ENCODE measurements around the gene COQ8B.

COQ8B gene

DNA sequence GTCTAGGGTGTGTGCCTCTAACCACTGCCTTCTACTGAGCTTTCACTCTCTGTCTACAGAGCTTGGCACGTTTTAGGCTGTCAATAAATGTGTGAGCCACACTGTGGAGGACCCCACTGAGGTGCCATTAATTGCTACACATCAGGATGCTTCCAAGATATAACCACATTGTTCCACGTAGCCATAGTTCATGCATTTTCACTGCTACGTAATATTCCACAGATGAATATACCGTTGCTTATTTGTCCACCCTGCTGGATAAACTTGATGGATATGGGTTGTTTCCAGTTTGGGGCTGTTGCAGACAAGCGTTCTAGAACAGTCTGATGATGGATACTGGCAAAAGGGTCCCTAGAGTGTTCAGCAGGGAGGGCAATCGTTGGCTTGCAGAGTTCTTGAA lies 14.9 kb downstream of the COQ8B start:
- POLR2A ChIA-PET: no interaction called here
- no peak for DNase-seq (ENCODE audit: extremely low spot score)
- TF ChIP-seq, protein P1, sequence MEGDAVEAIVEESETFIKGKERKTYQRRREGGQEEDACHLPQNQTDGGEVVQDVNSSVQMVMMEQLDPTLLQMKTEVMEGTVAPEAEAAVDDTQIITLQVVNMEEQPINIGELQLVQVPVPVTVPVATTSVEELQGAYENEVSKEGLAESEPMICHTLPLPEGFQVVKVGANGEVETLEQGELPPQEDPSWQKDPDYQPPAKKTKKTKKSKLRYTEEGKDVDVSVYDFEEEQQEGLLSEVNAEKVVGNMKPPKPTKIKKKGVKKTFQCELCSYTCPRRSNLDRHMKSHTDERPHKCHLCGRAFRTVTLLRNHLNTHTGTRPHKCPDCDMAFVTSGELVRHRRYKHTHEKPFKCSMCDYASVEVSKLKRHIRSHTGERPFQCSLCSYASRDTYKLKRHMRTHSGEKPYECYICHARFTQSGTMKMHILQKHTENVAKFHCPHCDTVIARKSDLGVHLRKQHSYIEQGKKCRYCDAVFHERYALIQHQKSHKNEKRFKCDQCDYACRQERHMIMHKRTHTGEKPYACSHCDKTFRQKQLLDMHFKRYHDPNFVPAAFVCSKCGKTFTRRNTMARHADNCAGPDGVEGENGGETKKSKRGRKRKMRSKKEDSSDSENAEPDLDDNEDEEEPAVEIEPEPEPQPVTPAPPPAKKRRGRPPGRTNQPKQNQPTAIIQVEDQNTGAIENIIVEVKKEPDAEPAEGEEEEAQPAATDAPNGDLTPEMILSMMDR (IDR thresholded peaks at IDR 0.05; ENCODE audit: control extremely low read depth, extremely low read depth, low read depth, missing control alignments): no peak
- CTCF ChIA-PET: interaction anchor here (0.9 to 1.3 kb wide), 3 partner anchors 14 to 67 kb away, joined by 3 to 4 read pairs (median 3); no protein-coding TSS in a partner anchor

GRCh38 chr19:40700083-40700482 lies 16.6 kb downstream of the COQ8B start:
- ChIA-PET POLR2A (no interaction called here), CTCF (interaction anchor here (1.0 to 1.5 kb wide), 2 partner anchors 9 to 66 kb away, joined by 4 to 5 read pairs; no protein-coding TSS in a partner anchor)
- DNase-seq (ENCODE audit: extremely low spot score): no peak
- TF ChIP-seq, protein P1 (IDR thresholded peaks at IDR 0.05; ENCODE audit: control extremely low read depth, extremely low read depth, low read depth, missing control alignments): no peak

- no peak for DNase-seq (ENCODE audit: extremely low spot score)
- TF ChIP-seq, protein P1 (IDR thresholded peaks at IDR 0.05; ENCODE audit: control extremely low read depth, extremely low read depth, low read depth, missing control alignments): no peak
- ChIA-PET POLR2A (no interaction called here), CTCF (no interaction called here)
Observed at GRCh38 chr19:40697007-40697406, 19.7 kb downstream of the COQ8B start.

GRCh38 chr19:40695881-40696280 lies 20.8 kb downstream of the COQ8B start:
- no peak for DNase-seq (ENCODE audit: extremely low spot score)
- ChIA-PET POLR2A (no interaction called here), CTCF (no interaction called here)
- TF ChIP-seq, protein P1 (IDR thresholded peaks at IDR 0.05; ENCODE audit: control extremely low read depth, extremely low read depth, low read depth, missing control alignments): no peak

GRCh38 chr19:40693896-40694295 lies 22.8 kb downstream of the COQ8B start:
- DNase-seq (ENCODE audit: extremely low spot score): no peak
- TF ChIP-seq, protein P1 (IDR thresholded peaks at IDR 0.05; ENCODE audit: control extremely low read depth, extremely low read depth, low read depth, missing control alignments): no peak
- ChIA-PET CTCF (interaction anchor here (0.8 to 1.1 kb wide), 2 partner anchors 27 to 31 kb away, joined by 3 read pairs; no protein-coding TSS in a partner anchor), POLR2A (no interaction called here)

DNA sequence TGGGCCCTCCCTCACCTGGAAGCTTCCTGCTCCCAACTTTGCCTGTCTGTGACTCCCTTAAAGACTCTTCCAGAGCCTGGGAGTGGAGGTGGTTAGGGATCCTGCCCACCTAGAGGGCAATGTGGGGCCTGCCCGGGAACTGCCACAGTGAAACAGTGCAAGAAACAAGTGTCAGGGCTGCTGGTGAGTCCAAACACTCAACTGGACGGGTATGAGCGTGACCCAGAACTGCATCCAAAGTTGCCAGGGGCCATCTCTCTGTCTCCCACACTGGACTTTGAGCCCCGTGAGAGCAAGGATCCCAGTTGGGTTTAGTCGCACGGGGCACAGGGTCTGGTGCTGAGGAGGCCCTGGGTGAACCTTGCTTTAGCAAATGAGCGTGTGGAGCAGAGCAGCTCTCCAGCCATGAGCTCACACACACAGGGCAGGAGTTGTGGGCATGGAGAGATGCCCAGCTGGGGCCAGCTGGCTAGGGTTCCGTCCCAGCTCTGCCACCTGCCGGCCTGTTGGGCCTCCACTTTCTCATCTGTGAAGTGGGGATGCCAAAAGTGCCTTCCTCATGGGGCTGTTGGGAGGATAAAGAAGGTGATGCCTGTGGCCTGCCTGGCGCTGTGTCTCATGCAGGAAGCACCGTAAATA lies 23.4 kb downstream of the COQ8B start:
- DNase-seq (ENCODE audit: extremely low spot score): no peak
- TF ChIP-seq, protein P1 (IDR thresholded peaks at IDR 0.05; ENCODE audit: control extremely low read depth, extremely low read depth, low read depth, missing control alignments): no peak
- POLR2A ChIA-PET: interaction anchor here (0.6 kb wide), 1 partner anchor 106 kb away, joined by 3 read pairs; the partner anchor contains the start of gene EGLN2
- CTCF ChIA-PET: interaction anchor here (0.8 to 2.9 kb wide), 3 partner anchors 28 to 30 kb away, joined by 3 to 10 read pairs (median 3); no protein-coding TSS in a partner anchor
